OCI-LY3 (cell line): ENCODE results near the gene TRIM26.

Source experiments
- EZH2phosphoT487 ChIP-seq: fragments of 200-600 bp; shearing (Covaris generic); IDR thresholded peaks from 2 replicates; pipeline ENCODE4 v1.6.1; 2018; ENCODE audit warnings: antibody characterized with exemption, mixed run types, low read depth
- TF ChIP-seq, protein P1 (sequence below): fragments of 200-600, 300-600 bp; sonication (generic); IDR thresholded peaks from 2 replicates; pipeline ENCODE4 v1.5.1; 2014; ENCODE audit warnings: antibody characterized with exemption, low read length, low read depth

DNA sequence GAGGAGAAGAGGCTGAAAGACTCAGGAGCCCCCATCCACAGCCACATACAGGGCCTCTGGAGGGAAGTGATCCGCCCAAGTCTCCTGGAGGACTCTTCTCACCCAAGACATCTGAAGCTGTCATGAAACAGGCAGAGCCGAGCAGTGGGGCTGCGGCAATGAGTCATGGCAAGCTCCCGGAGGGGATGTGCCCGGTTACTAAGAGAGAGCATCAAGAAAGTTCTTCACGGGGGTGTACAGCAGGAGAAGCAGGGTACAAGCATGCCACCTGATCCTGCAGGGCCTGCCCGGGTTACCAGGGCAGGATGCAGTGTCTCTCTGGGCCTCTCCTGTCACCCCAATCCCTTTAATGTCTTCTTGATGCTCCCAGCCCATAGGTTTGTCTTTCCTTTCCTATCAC is 21.1 kb downstream of the TRIM26 start:
- TF ChIP-seq, protein P1, sequence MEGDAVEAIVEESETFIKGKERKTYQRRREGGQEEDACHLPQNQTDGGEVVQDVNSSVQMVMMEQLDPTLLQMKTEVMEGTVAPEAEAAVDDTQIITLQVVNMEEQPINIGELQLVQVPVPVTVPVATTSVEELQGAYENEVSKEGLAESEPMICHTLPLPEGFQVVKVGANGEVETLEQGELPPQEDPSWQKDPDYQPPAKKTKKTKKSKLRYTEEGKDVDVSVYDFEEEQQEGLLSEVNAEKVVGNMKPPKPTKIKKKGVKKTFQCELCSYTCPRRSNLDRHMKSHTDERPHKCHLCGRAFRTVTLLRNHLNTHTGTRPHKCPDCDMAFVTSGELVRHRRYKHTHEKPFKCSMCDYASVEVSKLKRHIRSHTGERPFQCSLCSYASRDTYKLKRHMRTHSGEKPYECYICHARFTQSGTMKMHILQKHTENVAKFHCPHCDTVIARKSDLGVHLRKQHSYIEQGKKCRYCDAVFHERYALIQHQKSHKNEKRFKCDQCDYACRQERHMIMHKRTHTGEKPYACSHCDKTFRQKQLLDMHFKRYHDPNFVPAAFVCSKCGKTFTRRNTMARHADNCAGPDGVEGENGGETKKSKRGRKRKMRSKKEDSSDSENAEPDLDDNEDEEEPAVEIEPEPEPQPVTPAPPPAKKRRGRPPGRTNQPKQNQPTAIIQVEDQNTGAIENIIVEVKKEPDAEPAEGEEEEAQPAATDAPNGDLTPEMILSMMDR: no peak
- no peak for TF ChIP-seq EZH2phosphoT487
